Occipital lobe (tissue), 1 donor: ENCODE measurements around the gene RPF1. TPM values are rescaled to one million over a fixed set of nuclear protein-coding genes. Genes with fewer than 3 reads are reported as not detected.

Experiments
- total RNA-seq: library from RNA; depleted of rRNA; stranded (reverse); fragments of >200 nt; gene quantifications from one replicate; pipeline ENCODE4 v1.2.3, GENCODE V29; 2014

The RPF1 gene
- total RNA-seq, 1 donor from 2014 or later = 34.5 TPM

Other genes with a start within 250 kb of the RPF1 start
- 4.5 TPM for gene SAMD13, start 177.6 kb upstream of the RPF1 start, total RNA-seq
- gene DNASE2B, start 80.8 kb upstream of the RPF1 start, total RNA-seq = 0.16 TPM
- gene SPATA1, start 27.1 kb downstream of the RPF1 start, total RNA-seq = 1.9 TPM
- 2.8 TPM for gene GNG5, start 27.3 kb downstream of the RPF1 start, total RNA-seq
- 3.3 TPM for gene CTBS, start 95.2 kb downstream of the RPF1 start, total RNA-seq
- 125 TPM for gene SSX2IP, start 211.2 kb downstream of the RPF1 start, total RNA-seq